Upper lobe of left lung (tissue), 6 donors: ENCODE measurements around the gene TPGS2. TPM values are rescaled to one million over a fixed set of nuclear protein-coding genes. Genes with fewer than 3 reads are reported as not detected.

Experiments used
- ATAC-seq, 2 donors: fragments of 200-7000 bp; cut with Tn5 transposase; one replicate each; pipeline ENCODE4 v1.9.1; 2022; ENCODE audit warnings: mild to moderate bottlenecking in 2 of 2, moderate library complexity in 2 of 2; ENCODE audit not compliant: low FRiP score in 2 of 2
- DNase-seq, 2 donors: peaks; one replicate each; pipeline ENCODE4 v3.0.0-alpha.2; 2019 to 2020
- H3K27ac ChIP-seq, 4 donors: fragments of 200-600 bp; sonication (generic); one replicate each; pipeline ENCODE4 v1.5.1; 2016 to 2019
- H3K27me3 ChIP-seq, 4 donors: fragments of 200-600 bp; sonication (generic); one replicate each; pipeline ENCODE4 v1.5.1; 2017 to 2019
- H3K36me3 ChIP-seq, 4 donors: fragments of 200-600 bp; sonication (generic); one replicate each; pipeline ENCODE4 v1.5.1; 2016 to 2019
- H3K4me1 ChIP-seq, 4 donors: fragments of 200-600 bp; sonication (generic); one replicate each; pipeline ENCODE4 v1.5.1; 2018 to 2019
- H3K4me3 ChIP-seq, 4 donors: fragments of 200-600 bp; sonication (generic); one replicate each; pipeline ENCODE4 v1.5.1; 2017 to 2019; ENCODE audit warnings: mild to moderate bottlenecking in 2 of 4, moderate library complexity in 1 of 4
- H3K9me3 ChIP-seq, 4 donors: fragments of 200-600 bp; sonication (generic); one replicate each; pipeline ENCODE4 v1.5.1; 2018 to 2019
- EP300 ChIP-seq, 4 donors: sonication (generic); formaldehyde crosslinking; IDR thresholded peaks; one replicate each; pipeline ENCODE4 v1.5.1; 2017; ENCODE audit warnings: antibody characterized with exemption in 4 of 4, control low read depth in 2 of 4
- POLR2A ChIP-seq, 4 donors: fragments of 450-650 bp; IDR thresholded peaks; one replicate each; pipeline ENCODE4 v1.5.1; 2016 to 2017; ENCODE audit warnings: antibody characterized with exemption in 4 of 4, mild to moderate bottlenecking in 2 of 4
- POLR2AphosphoS5 ChIP-seq, 2 donors: sonication (generic); formaldehyde crosslinking; IDR thresholded peaks; one replicate each; pipeline ENCODE4 v1.5.1; 2017; ENCODE audit warnings: antibody characterized with exemption in 2 of 2
- WGBS, 2 donors: methylation state at CpG; one replicate each; pipeline ENCODE4 v1.1.5; 2017 to 2018; 5-methylcytosine and 5-hydroxymethylcytosine counted together
- total RNA-seq, 6 donors: library from RNA; depleted of rRNA in 4 of 6; stranded (reverse); fragments of >200 nt in 4 of 6; gene quantifications; one replicate each; pipeline versions ENCODE4 v1.1.0 to v1.2.1, GENCODE V29; 2016 to 2021
- TF ChIP-seq, protein P1 (sequence below), 6 experiments: fragments of 450-650 bp in 4 of 6; fragments of 200-600 bp in 2 of 6; sonication (generic) in 2 of 6; IDR thresholded peaks; one replicate each; pipeline ENCODE4 v1.5.1; 2016 to 2019; ENCODE audit warnings: antibody characterized with exemption in 6 of 6
- donor health status: DM: no; HTN: no; CAD: no; lungs with moderate emphysema.
- donor health status: DM: no; HTN: yes; CAD: no; lungs with severe emphysema.

The TPGS2 gene
- total RNA-seq, 6 donors from 2014 or later, result 63.6 to 133 (median 94.9) TPM

DNA sequence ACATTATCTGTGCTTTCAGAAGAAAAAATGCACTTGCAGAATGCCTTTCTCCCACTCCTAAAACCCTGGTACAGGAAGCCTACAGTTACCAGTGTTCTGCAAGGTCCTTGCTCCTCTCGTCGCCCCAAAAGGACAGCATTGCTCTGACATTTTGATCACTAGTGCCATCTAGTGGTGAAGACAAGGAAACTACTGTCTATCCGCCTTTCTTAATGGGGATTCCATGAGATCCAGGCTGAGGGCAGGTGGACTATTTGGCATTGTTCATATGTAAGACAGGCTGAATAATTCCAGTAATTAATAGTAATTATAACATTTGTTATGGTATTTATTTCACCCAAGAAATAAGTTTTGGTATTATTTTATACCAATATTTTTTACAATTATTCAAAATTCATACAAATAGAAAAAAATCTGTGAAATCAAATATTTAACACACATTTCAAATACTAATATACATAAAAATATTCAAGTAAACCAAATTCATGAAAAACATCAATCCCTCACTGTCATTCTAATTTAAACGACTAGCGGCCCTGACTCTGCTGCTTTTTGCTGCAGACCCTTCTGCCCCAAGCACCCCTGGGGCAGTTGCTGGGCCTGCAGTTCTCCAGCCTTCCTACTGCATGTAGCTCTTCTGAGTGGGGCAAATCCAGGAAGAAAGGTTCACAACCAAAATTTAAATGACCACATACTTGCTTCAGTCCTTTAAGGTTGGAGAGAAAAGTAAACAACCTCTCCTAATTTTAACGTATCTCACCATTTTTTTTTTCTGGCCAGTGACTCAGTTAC lies 19.0 kb downstream of the TPGS2 start:
- Histone ChIP-seq H3K27ac (no peak overlapping the region), H3K9me3 (no peaks in the 10 kb centered on the region), H3K4me1 (peaks cover 0 to 16% (median 4%) of the 10 kb centered on the region in 4 donors), H3K4me3 (no peak overlapping the region), H3K27me3 (no peaks in the 10 kb centered on the region), H3K36me3 (peaks cover 7 to 38% (median 13%) of the 10 kb centered on the region in 4 donors)
- WGBS, 2 donors, result 44 to 46% methylated on average over 6 of the region's 6 CpGs
- peak in 1 of 2 donors; percentile 41 for DNase-seq
- no peak for TF ChIP-seq POLR2A (IDR thresholded peaks at IDR 0.05)
- TF ChIP-seq, protein P1, sequence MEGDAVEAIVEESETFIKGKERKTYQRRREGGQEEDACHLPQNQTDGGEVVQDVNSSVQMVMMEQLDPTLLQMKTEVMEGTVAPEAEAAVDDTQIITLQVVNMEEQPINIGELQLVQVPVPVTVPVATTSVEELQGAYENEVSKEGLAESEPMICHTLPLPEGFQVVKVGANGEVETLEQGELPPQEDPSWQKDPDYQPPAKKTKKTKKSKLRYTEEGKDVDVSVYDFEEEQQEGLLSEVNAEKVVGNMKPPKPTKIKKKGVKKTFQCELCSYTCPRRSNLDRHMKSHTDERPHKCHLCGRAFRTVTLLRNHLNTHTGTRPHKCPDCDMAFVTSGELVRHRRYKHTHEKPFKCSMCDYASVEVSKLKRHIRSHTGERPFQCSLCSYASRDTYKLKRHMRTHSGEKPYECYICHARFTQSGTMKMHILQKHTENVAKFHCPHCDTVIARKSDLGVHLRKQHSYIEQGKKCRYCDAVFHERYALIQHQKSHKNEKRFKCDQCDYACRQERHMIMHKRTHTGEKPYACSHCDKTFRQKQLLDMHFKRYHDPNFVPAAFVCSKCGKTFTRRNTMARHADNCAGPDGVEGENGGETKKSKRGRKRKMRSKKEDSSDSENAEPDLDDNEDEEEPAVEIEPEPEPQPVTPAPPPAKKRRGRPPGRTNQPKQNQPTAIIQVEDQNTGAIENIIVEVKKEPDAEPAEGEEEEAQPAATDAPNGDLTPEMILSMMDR (IDR thresholded peaks at IDR 0.05), result peak; percentile 45 to 74 (median 64)
- peak; percentile 82 to 85 for ATAC-seq

DNA sequence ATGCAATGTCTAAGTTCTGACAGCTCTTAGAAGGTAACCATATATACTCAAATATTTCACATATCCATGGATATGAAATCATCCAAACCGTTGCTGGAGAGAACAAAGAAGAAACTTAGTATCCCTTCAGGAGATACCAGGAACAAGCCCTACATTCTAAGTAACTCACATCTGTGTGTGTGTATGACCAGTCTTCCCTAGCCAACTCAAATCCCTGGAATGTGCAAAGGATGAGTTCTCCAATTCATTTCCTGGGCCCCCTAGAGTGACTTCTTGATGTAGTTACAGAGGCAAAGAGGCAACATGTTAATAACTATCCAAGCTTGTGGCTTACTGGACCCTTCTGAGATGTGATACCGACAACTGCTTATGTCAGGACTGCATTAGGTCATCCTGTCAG lies 20.1 kb downstream of the TPGS2 start:
- no peak for ATAC-seq
- peaks cover 7 to 43% (median 19%) of the 10 kb centered on the region in 4 donors for H3K36me3 ChIP-seq
- WGBS, 2 donors, result 89 to 90% methylated on average over 2 of the region's 2 CpGs

DNA sequence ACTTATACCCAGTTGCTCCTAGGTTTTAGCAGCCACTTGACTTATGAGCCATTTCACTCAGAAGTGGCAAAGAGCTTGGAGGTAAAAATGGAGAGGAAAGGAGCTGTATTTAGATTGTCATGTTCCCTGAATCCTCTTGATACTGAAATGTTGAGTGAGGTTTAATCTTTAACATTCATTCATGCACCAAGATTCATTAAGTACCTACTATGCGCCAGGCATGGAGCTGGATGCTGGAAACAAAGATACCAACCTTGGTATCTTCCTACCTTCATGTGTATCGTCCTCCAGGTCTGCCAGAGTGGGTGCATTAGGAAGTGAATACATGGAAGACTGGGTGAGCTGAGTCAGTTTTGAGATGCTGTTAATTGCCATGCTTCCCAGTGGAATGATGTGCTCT lies 23.7 kb downstream of the TPGS2 start:
- TF ChIP-seq POLR2A (IDR thresholded peaks at IDR 0.05) (no peak), EP300 (IDR thresholded peaks at IDR 0.05) (no peak), POLR2AphosphoS5 (IDR thresholded peaks at IDR 0.05) (no peak)
- no peaks in the 10 kb centered on the region for H3K9me3 ChIP-seq
- H3K27ac ChIP-seq, result no peak overlapping the region
- no peak for DNase-seq
- 90 to 95% methylated on average over 2 of the region's 2 CpGs for WGBS, 2 donors
- H3K36me3 ChIP-seq, result peaks cover 7 to 74% (median 22%) of the 10 kb centered on the region in 4 donors
- H3K4me3 ChIP-seq, result no peak overlapping the region
- peaks cover 0 to 6% (median 0%) of the 10 kb centered on the region in 4 donors for H3K4me1 ChIP-seq
- no peaks in the 10 kb centered on the region for H3K27me3 ChIP-seq
- no peak for ATAC-seq

More for the DNA sequence above, 20.1 kb downstream of the TPGS2 start:
- no peaks in the 10 kb centered on the region for H3K27me3 ChIP-seq
- no peak overlapping the region for H3K27ac ChIP-seq
- H3K9me3 ChIP-seq, result no peaks in the 10 kb centered on the region
- no peak for DNase-seq
- peaks cover 0 to 16% (median 4%) of the 10 kb centered on the region in 4 donors for H3K4me1 ChIP-seq
- no peak overlapping the region for H3K4me3 ChIP-seq
- TF ChIP-seq POLR2A (IDR thresholded peaks at IDR 0.05), result no peak
- TF ChIP-seq, protein P1 (IDR thresholded peaks at IDR 0.05), result no peak
- TF ChIP-seq POLR2AphosphoS5 (IDR thresholded peaks at IDR 0.05), result no peak
- TF ChIP-seq EP300 (IDR thresholded peaks at IDR 0.05), result no peak

DNA sequence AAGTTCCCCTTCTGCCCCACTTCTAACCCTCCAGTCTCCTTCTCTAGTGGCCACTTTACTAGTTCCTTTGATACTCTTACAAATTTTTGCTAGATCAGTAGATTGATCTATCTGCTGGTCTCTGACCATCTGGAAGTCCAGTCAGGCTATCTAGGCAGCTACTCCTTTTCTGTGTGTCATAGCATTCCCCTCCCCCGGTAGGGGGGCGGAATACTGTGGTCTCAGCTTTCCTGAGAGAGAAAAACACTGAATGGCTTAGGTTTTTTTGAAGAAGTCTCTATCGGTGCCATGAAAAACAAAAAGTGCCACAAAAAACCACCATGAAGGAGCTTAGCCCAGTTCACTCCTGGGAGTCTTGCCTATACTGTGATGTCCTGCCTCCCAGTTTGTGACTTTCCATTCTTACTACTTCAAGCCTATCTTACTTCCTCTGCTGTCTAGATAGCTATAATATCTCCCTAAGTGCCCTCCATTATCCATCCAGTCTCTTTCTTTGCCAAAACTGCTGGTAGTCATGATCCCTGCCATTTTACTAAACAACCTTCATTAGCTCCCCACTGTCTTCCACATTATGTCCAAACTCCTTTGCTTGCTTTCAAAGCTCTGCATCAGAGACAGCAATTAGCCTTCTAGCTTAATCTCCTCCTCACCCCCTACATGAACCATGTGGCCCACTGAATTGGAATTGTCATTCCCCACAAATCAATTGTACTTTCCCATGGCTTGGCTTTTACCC lies 29.9 kb downstream of the TPGS2 start:
- TF ChIP-seq EP300 (IDR thresholded peaks at IDR 0.05), result no peak
- H3K27ac ChIP-seq, result no peak overlapping the region
- H3K4me3 ChIP-seq, result no peak overlapping the region
- ATAC-seq (no peak), DNase-seq (no peak)
- 93 to 98% methylated on average over 3 of the region's 3 CpGs for WGBS, 2 donors
- no peaks in the 10 kb centered on the region for H3K4me1 ChIP-seq
- H3K9me3 ChIP-seq, result no peaks in the 10 kb centered on the region
- peaks cover 8 to 89% (median 34%) of the 10 kb centered on the region in 4 donors for H3K36me3 ChIP-seq
- H3K27me3 ChIP-seq, result no peaks in the 10 kb centered on the region

DNA sequence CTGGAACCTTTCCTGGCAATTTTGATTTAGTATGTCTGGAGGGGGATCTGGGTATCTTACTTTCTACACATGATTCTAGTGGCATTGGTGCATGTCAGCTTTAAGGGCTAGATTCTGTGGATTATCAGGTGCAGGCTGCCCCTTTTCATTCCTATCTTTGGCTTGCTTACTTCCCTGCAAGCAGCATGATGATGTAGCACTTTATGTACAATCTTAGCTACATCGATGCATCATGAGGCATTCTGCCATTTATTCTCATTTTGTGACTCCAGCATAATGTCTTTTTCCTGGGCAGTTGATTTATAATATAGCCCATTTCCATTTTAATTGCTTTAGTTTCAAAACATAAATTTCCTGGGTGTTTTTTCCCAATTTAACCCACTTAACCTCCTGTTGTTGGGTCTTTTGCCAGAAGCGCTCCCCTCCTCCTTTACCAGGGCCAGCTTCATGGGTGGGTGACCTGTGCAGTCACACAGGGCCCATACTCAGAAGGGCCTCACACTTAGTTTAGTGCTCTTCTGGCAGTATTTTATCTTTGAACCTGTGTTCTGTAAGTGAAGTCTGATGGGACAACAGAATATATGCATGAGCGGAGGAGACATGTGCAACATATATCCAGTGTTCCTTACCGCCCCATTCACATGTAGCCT lies 36.0 kb downstream of the TPGS2 start:
- no peaks in the 10 kb centered on the region for H3K4me1 ChIP-seq
- no peak for TF ChIP-seq EP300 (IDR thresholded peaks at IDR 0.05)
- no peak for TF ChIP-seq POLR2A (IDR thresholded peaks at IDR 0.05)
- TF ChIP-seq, protein P1 (IDR thresholded peaks at IDR 0.05), result no peak
- TF ChIP-seq POLR2AphosphoS5 (IDR thresholded peaks at IDR 0.05), result no peak
- H3K4me3 ChIP-seq, result no peak overlapping the region
- no peaks in the 10 kb centered on the region for H3K9me3 ChIP-seq
- WGBS, 2 donors, result 98% methylated on average over 4 of the region's 4 CpGs
- ATAC-seq (no peak), DNase-seq (no peak)
- no peak overlapping the region for H3K27ac ChIP-seq
- H3K36me3 ChIP-seq, result peaks cover 3 to 71% (median 34%) of the 10 kb centered on the region in 4 donors
- no peaks in the 10 kb centered on the region for H3K27me3 ChIP-seq
